GM12878 (cell line): Measurements from ENCODE around the gene HMBS. TPM values are rescaled to one million over a fixed set of nuclear protein-coding genes. Genes with fewer than 3 reads are reported as not detected.

Experiments used
- ATAC-seq: fragments of 200-7000 bp; cut with Tn5 transposase; 3 replicates; pipeline ENCODE4 v1.9.1; 2020; ENCODE audit warnings: mild to moderate bottlenecking, moderate library complexity
- BruUV-seq: library from RNA; stranded (reverse); fragments of 400-500 nt; replicated peaks from 2 replicates; lab custom pipeline; 2021; lab: Mats Ljungman, UMichigan
- CTCF ChIA-PET: fragments of 300-600 bp; sonication (Branson Sonifier 250); formaldehyde crosslinking; extraction: SDS; loops from one replicate; lab custom pipeline; 2021; ENCODE audit warnings: inconsistent platforms; lab: Yijun Ruan, JAX
- POLR2A ChIA-PET: fragments of 350-600 bp; formaldehyde crosslinking; extraction: SDS; loops from one replicate; lab custom pipeline; 2021; ENCODE audit warnings: inconsistent platforms; lab: Charles Lee
- RAD21 ChIA-PET: fragments of 300-600 bp; sonication (Branson Sonifier 250); formaldehyde crosslinking; loops from one replicate; lab custom pipeline; 2023; ENCODE audit warnings: antibody characterized with exemption; ENCODE audit not compliant: unreplicated experiment; lab: Charles Lee
- SMC1A ChIA-PET: fragments of 300-600 bp; sonication (Branson Sonifier 250); formaldehyde crosslinking; loops from one replicate; lab custom pipeline; 2023; ENCODE audit not compliant: unreplicated experiment, uncharacterized antibody; lab: Charles Lee
- DNase-seq: peaks from one replicate; pipeline ENCODE4 v3.0.0-alpha.2; 2011; ENCODE audit warnings: low read depth, low spot score
- FAIRE-seq: peaks from 3 replicates; lab custom pipeline; 2011; peaks lifted over from hg19 to GRCh38; lab: Jason Lieb, UNC
- H2AFZ ChIP-seq: 2 replicates; pipeline ENCODE4 v1.6.0; 2011; ENCODE audit warnings: low read depth, low read length, control low read depth; ENCODE audit not compliant: control insufficient read depth
- H3K27ac ChIP-seq: 2 replicates; pipeline ENCODE4 v1.5.1; 2011; ENCODE audit warnings: control low read depth; ENCODE audit not compliant: control insufficient read depth, insufficient read depth
- H3K27me3 ChIP-seq, 2 experiments: replicated peaks in 1 of 2; 2 replicates each; pipeline versions ENCODE4 v1.6.0 to v1.6.1; 2011; ENCODE audit warnings: low read length in 1 of 2; ENCODE audit not compliant: control insufficient read depth in 2 of 2, insufficient read depth in 2 of 2
- H3K36me3 ChIP-seq, 2 experiments: 2 replicates each; pipeline ENCODE4 v1.5.1; 2011; ENCODE audit warnings: low read length in 1 of 2; ENCODE audit not compliant: control insufficient read depth in 2 of 2, insufficient read depth in 2 of 2
- H3K4me1 ChIP-seq: 2 replicates; pipeline ENCODE4 v1.6.1; 2011; ENCODE audit warnings: mild to moderate bottlenecking, low read length, moderate library complexity, mixed read lengths; ENCODE audit not compliant: control insufficient read depth, insufficient read depth
- H3K4me2 ChIP-seq: 2 replicates; pipeline ENCODE4 v1.6.0; 2011; ENCODE audit warnings: control low read depth; ENCODE audit not compliant: control insufficient read depth, insufficient read depth
- H3K4me3 ChIP-seq: fragments of 200-600 bp; sonication (generic); 2 replicates; pipeline ENCODE4 v1.5.1; 2016
- H3K79me2 ChIP-seq: 2 replicates; pipeline ENCODE4 v1.6.0; 2011; ENCODE audit warnings: low read length; ENCODE audit not compliant: control insufficient read depth, insufficient read depth
- H3K9ac ChIP-seq: 2 replicates; pipeline ENCODE4 v1.8.0; 2011; ENCODE audit warnings: low read length, control low read depth, mixed read lengths; ENCODE audit not compliant: control insufficient read depth, insufficient read depth
- H3K9me3 ChIP-seq: replicated peaks from 3 replicates; pipeline ENCODE4 v1.5.1; 2011; ENCODE audit warnings: mild to moderate bottlenecking, low read length; ENCODE audit not compliant: control insufficient read depth, insufficient read depth
- H4K20me1 ChIP-seq: 2 replicates; pipeline ENCODE4 v1.6.0; 2011; ENCODE audit not compliant: control insufficient read depth, insufficient read depth
- CBX3 ChIP-seq: fragments of 200-600 bp; sonication (generic); IDR thresholded peaks from 2 replicates; pipeline ENCODE4 v1.6.1; 2016; ENCODE audit warnings: low read depth, borderline replicate concordance
- CREB1 ChIP-seq: IDR thresholded peaks from 2 replicates; pipeline ENCODE4 v1.6.1; 2012; ENCODE audit warnings: low read depth, mild to moderate bottlenecking, inconsistent platforms
- IRF4 ChIP-seq: IDR thresholded peaks from 2 replicates; pipeline ENCODE4 v1.6.1; 2011; ENCODE audit warnings: low read depth, low read length
- MTA3 ChIP-seq: IDR thresholded peaks from 2 replicates; pipeline ENCODE4 v1.6.1; 2012; ENCODE audit warnings: low read length, inconsistent platforms, borderline replicate concordance
- NFXL1 ChIP-seq: fragments of 450-650 bp; IDR thresholded peaks from 2 replicates; pipeline ENCODE4 v1.6.1; 2017; ENCODE audit warnings: antibody characterized with exemption, mild to moderate bottlenecking, borderline replicate concordance
- POLR2AphosphoS5 ChIP-seq: IDR thresholded peaks from 2 replicates; pipeline ENCODE4 v1.6.1; 2011; ENCODE audit warnings: mild to moderate bottlenecking, low read length, inconsistent platforms
- RELA ChIP-seq: fragments of 450-650 bp; IDR thresholded peaks from 2 replicates; pipeline ENCODE4 v1.8.0; 2014; ENCODE audit warnings: borderline replicate concordance; ENCODE audit not compliant: partially characterized antibody
- SMAD5 ChIP-seq: IDR thresholded peaks from 2 replicates; pipeline ENCODE4 v1.6.1; 2016; ENCODE audit warnings: antibody characterized with exemption, low read depth
- SMARCA5 ChIP-seq: fragments of 450-650 bp; IDR thresholded peaks from 2 replicates; pipeline ENCODE4 v1.6.1; 2017; ENCODE audit warnings: mild to moderate bottlenecking
- TCF3 ChIP-seq: IDR thresholded peaks from 2 replicates; pipeline ENCODE4 v1.6.1; 2012; ENCODE audit warnings: low read depth, mild to moderate bottlenecking, low read length, borderline replicate concordance; ENCODE audit not compliant: insufficient read depth
- ZNF207 ChIP-seq: fragments of 450-650 bp; IDR thresholded peaks from 2 replicates; pipeline ENCODE4 v1.6.1; 2014; ENCODE audit warnings: antibody characterized with exemption, mild to moderate bottlenecking, borderline replicate concordance
- WGBS: methylation state at CpG from one replicate; pipeline ENCODE4 v1.1.6; 2016; ENCODE audit warnings: low lambda C conversion rate; ENCODE audit not compliant: insufficient replicate concordance, insufficient coverage; ENCODE audit errors: missing lambda C conversion rate; 5-methylcytosine and 5-hydroxymethylcytosine counted together
- in situ Hi-C: fragments of 300-500 bp; cut with MboI; formaldehyde crosslinking; loops from 9 replicates; pipeline ENCODE4 v1.14.3; 2018; ENCODE audit warnings: mixed read lengths
- intact Hi-C: fragments of 100-400 bp; cut with micrococcal nuclease; formaldehyde crosslinking; loops from one replicate; pipeline ENCODE4 v1.14.2; 2022; ENCODE audit not compliant: unreplicated experiment
- polyA plus RNA-seq, 11 experiments: library from polyadenylated mRNA; depleted of rRNA in 4 of 11; unstranded in 6 of 11; stranded (reverse) in 5 of 11; fragments of >200 nt; fragmentation: Nextera tagmentation in 4 of 11; fragmentation: Illumina TruSeq in 1 of 11; extraction: Ambion mirVana in 4 of 11; extraction: Trizol in 1 of 11; gene quantifications; 1 replicate in 1 of 11; 2 replicates in 10 of 11; pipeline versions ENCODE4 v1.2.1 to v1.2.3, GENCODE V29; 2011 to 2016; ENCODE audit warnings: inconsistent platforms in 2 of 11, missing spikeins in 2 of 11, low read depth in 1 of 11
- total RNA-seq, 4 experiments: library from RNA; depleted of rRNA in 3 of 4; stranded (reverse); fragments of >200 nt in 3 of 4; fragmentation: Illumina TruSeq in 1 of 4; extraction: Trizol in 1 of 4; gene quantifications; 2 replicates each; pipeline versions ENCODE4 v1.2.1 to v1.2.3, GENCODE V29; 2013 to 2021
- TF ChIP-seq, protein P1 (sequence below): IDR thresholded peaks from 2 replicates; pipeline ENCODE4 v1.6.1; 2012; ENCODE audit warnings: low read length, inconsistent platforms
- TF ChIP-seq, protein P2 (sequence below): fragments of 450-650 bp; IDR thresholded peaks from 2 replicates; pipeline ENCODE4 v1.6.1; 2018; ENCODE audit warnings: mild to moderate bottlenecking, low read depth, moderate library complexity; ENCODE audit not compliant: partially characterized antibody
- TF ChIP-seq, protein P3 (sequence below): IDR thresholded peaks from 2 replicates; pipeline ENCODE4 v1.6.1; 2012; ENCODE audit warnings: mild to moderate bottlenecking, low read depth, low read length

The HMBS gene
- total and polyA plus RNA-seq, 10 of the 15 experiments (the other 5 are each of a cell fraction or from before 2014, with no cell fraction given) = 17.7 to 96.7 (median 49.7) TPM

DNA sequence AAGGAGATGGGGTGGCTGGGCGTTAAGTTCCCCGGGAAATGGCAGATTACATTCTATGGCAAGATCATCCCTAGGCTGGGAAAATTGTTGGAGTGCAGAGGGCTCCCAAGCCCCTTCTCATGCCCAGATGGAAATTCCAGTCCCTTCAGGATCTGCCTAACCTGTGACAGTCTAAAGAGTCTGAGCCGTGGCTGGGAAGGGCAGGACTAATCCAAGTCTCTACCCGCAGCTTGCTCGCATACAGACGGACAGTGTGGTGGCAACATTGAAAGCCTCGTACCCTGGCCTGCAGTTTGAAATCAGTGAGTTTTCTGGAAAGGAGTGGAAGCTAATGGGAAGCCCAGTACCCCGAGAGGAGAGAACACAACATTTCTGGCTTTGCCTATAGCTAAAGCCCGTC, 3.7 kb downstream of the HMBS start:
- FAIRE-seq (no peak), ATAC-seq (no peak)
- SMC1A ChIA-PET = no interaction called here

More for the DNA sequence above, 3.7 kb downstream of the HMBS start:
- Histone ChIP-seq H3K4me3 (no peak overlapping the region), H3K36me3 (peaks cover 6 to 8% of the 10 kb centered on the region in 2 experiments), H3K9ac (no peak overlapping the region), H4K20me1 (no peaks in the 10 kb centered on the region), H3K9me3 (no peaks in the 10 kb centered on the region), H3K4me2 (no peak overlapping the region), H3K79me2 (peaks cover 26% of the 10 kb centered on the region), H3K27me3 (no peaks in the 10 kb centered on the region), H3K27ac (no peak overlapping the region), H2AFZ (no peak overlapping the region), H3K4me1 (peaks cover 23% of the 10 kb centered on the region)
- in situ Hi-C loops (no loop called here), intact Hi-C loops (no loop called here)
- BruUV-seq = no TSS peak
- ChIA-PET CTCF (interaction anchor here (0.6 to 1.4 kb wide), 2 partner anchors 33 to 182 kb away, joined by 3 read pairs; partner anchors contain the start of gene HINFP), POLR2A (interaction anchor here (5.4 kb wide), 1 partner anchor 22 kb away, joined by 48 read pairs; the partner anchor contains the start of gene VPS11), RAD21 (no interaction called here)
- no peak for DNase-seq
- WGBS = 97% methylated on average over 9 of the region's 9 CpGs
- TF ChIP-seq ZNF207 (no peak), IRF4 (no peak), CREB1 (no peak), NFXL1 (no peak), SMAD5 (no peak), POLR2AphosphoS5 (no peak), RELA (no peak), SMARCA5 (no peak), CBX3 (no peak), TCF3 (no peak), MTA3 (no peak)
- TF ChIP-seq, protein P1, sequence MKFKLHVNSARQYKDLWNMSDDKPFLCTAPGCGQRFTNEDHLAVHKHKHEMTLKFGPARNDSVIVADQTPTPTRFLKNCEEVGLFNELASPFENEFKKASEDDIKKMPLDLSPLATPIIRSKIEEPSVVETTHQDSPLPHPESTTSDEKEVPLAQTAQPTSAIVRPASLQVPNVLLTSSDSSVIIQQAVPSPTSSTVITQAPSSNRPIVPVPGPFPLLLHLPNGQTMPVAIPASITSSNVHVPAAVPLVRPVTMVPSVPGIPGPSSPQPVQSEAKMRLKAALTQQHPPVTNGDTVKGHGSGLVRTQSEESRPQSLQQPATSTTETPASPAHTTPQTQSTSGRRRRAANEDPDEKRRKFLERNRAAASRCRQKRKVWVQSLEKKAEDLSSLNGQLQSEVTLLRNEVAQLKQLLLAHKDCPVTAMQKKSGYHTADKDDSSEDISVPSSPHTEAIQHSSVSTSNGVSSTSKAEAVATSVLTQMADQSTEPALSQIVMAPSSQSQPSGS = no peak
- TF ChIP-seq, protein P2, sequence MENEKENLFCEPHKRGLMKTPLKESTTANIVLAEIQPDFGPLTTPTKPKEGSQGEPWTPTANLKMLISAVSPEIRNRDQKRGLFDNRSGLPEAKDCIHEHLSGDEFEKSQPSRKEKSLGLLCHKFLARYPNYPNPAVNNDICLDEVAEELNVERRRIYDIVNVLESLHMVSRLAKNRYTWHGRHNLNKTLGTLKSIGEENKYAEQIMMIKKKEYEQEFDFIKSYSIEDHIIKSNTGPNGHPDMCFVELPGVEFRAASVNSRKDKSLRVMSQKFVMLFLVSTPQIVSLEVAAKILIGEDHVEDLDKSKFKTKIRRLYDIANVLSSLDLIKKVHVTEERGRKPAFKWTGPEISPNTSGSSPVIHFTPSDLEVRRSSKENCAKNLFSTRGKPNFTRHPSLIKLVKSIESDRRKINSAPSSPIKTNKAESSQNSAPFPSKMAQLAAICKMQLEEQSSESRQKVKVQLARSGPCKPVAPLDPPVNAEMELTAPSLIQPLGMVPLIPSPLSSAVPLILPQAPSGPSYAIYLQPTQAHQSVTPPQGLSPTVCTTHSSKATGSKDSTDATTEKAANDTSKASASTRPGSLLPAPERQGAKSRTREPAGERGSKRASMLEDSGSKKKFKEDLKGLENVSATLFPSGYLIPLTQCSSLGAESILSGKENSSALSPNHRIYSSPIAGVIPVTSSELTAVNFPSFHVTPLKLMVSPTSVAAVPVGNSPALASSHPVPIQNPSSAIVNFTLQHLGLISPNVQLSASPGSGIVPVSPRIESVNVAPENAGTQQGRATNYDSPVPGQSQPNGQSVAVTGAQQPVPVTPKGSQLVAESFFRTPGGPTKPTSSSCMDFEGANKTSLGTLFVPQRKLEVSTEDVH = no peak
- TF ChIP-seq, protein P3, sequence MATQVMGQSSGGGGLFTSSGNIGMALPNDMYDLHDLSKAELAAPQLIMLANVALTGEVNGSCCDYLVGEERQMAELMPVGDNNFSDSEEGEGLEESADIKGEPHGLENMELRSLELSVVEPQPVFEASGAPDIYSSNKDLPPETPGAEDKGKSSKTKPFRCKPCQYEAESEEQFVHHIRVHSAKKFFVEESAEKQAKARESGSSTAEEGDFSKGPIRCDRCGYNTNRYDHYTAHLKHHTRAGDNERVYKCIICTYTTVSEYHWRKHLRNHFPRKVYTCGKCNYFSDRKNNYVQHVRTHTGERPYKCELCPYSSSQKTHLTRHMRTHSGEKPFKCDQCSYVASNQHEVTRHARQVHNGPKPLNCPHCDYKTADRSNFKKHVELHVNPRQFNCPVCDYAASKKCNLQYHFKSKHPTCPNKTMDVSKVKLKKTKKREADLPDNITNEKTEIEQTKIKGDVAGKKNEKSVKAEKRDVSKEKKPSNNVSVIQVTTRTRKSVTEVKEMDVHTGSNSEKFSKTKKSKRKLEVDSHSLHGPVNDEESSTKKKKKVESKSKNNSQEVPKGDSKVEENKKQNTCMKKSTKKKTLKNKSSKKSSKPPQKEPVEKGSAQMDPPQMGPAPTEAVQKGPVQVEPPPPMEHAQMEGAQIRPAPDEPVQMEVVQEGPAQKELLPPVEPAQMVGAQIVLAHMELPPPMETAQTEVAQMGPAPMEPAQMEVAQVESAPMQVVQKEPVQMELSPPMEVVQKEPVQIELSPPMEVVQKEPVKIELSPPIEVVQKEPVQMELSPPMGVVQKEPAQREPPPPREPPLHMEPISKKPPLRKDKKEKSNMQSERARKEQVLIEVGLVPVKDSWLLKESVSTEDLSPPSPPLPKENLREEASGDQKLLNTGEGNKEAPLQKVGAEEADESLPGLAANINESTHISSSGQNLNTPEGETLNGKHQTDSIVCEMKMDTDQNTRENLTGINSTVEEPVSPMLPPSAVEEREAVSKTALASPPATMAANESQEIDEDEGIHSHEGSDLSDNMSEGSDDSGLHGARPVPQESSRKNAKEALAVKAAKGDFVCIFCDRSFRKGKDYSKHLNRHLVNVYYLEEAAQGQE = no peak
